H9 (cell line): ENCODE measurements around the gene ACOXL. TPM values are rescaled to one million over a fixed set of nuclear protein-coding genes. Genes with fewer than 3 reads are reported as not detected.

ENCODE experiments used
- DNase-seq: peaks from one replicate; pipeline ENCODE4 v3.0.0-alpha.2; 2017
- H2AFZ ChIP-seq: one replicate; pipeline ENCODE4 v1.6.1; 2013; ENCODE audit warnings: mild to moderate bottlenecking, low read length, control low read depth, moderate library complexity
- H2AK5ac ChIP-seq: 2 replicates; pipeline ENCODE4 v1.6.1; 2013; ENCODE audit warnings: low read length, control low read depth, mixed read lengths; ENCODE audit not compliant: insufficient read length
- H2BK120ac ChIP-seq: one replicate; pipeline ENCODE4 v1.6.1; 2013; ENCODE audit warnings: low read depth, mild to moderate bottlenecking, low read length, control low read depth, inconsistent platforms; ENCODE audit not compliant: poor library complexity, severe bottlenecking
- H2BK12ac ChIP-seq: 2 replicates; pipeline ENCODE4 v1.6.1; 2013; ENCODE audit warnings: low read length, control low read depth, mixed read lengths, low read depth; ENCODE audit not compliant: insufficient read length
- H2BK15ac ChIP-seq: 2 replicates; pipeline ENCODE4 v1.6.1; 2013; ENCODE audit warnings: low read depth, low read length, control low read depth
- H2BK20ac ChIP-seq: one replicate; pipeline ENCODE4 v1.6.1; 2013; ENCODE audit warnings: low read depth, mild to moderate bottlenecking, low read length, control low read depth, inconsistent platforms; ENCODE audit not compliant: poor library complexity, severe bottlenecking
- H2BK5ac ChIP-seq: 2 replicates; pipeline ENCODE4 v1.6.1; 2013; ENCODE audit warnings: low read length, control low read depth, mixed read lengths; ENCODE audit not compliant: insufficient read length
- H3K14ac ChIP-seq: 2 replicates; pipeline ENCODE4 v1.6.1; 2013; ENCODE audit warnings: low read length, control low read depth; ENCODE audit not compliant: insufficient read depth
- H3K18ac ChIP-seq: 2 replicates; pipeline ENCODE4 v1.6.1; 2013; ENCODE audit warnings: low read depth, mild to moderate bottlenecking, mixed read lengths, low read length, control low read depth; ENCODE audit not compliant: insufficient read length
- H3K23ac ChIP-seq: 2 replicates; pipeline ENCODE4 v1.6.1; 2013; ENCODE audit warnings: low read length, control low read depth, mixed read lengths, low read depth; ENCODE audit not compliant: insufficient read length
- H3K23me2 ChIP-seq: 2 replicates; pipeline ENCODE4 v1.6.1; 2013; ENCODE audit warnings: low read depth, mild to moderate bottlenecking, mixed read lengths, low read length, control low read depth; ENCODE audit not compliant: insufficient read length, poor library complexity, severe bottlenecking
- H3K27ac ChIP-seq: 2 replicates; pipeline ENCODE4 v1.5.1; 2013; ENCODE audit warnings: low read length, control low read depth, mixed read lengths, low read depth; ENCODE audit not compliant: insufficient read length
- H3K27me3 ChIP-seq: 2 replicates; pipeline ENCODE4 v1.6.1; 2013; ENCODE audit warnings: low read length, control low read depth, inconsistent platforms; ENCODE audit not compliant: insufficient read depth
- H3K4ac ChIP-seq: 2 replicates; pipeline ENCODE4 v1.6.1; 2013; ENCODE audit warnings: low read depth, mild to moderate bottlenecking, control low read depth, inconsistent platforms, low read length, moderate library complexity
- H3K4me1 ChIP-seq: 2 replicates; pipeline ENCODE4 v1.6.1; 2013; ENCODE audit warnings: low read length, control low read depth, inconsistent platforms; ENCODE audit not compliant: insufficient read depth
- H3K4me2 ChIP-seq: 2 replicates; pipeline ENCODE4 v1.6.1; 2013; ENCODE audit warnings: low read length, control low read depth, mixed read lengths; ENCODE audit not compliant: insufficient read length, insufficient read depth
- H3K56ac ChIP-seq: 2 replicates; pipeline ENCODE4 v1.6.1; 2013; ENCODE audit warnings: low read depth, mild to moderate bottlenecking, mixed read lengths, low read length, control low read depth; ENCODE audit not compliant: insufficient read length
- H3K79me1 ChIP-seq: 2 replicates; pipeline ENCODE4 v1.6.1; 2013; ENCODE audit warnings: low read depth, mild to moderate bottlenecking, moderate library complexity, low read length, control low read depth, inconsistent platforms; ENCODE audit not compliant: insufficient read depth, poor library complexity, severe bottlenecking
- H3K79me2 ChIP-seq: 2 replicates; pipeline ENCODE4 v1.6.1; 2013; ENCODE audit warnings: low read length, control low read depth, inconsistent platforms; ENCODE audit not compliant: insufficient read depth
- H3K9ac ChIP-seq: 2 replicates; pipeline ENCODE4 v1.6.1; 2013; ENCODE audit warnings: low read length, control low read depth, mixed read lengths; ENCODE audit not compliant: insufficient read length; ENCODE audit errors: extremely low read depth
- H3K9me3 ChIP-seq: one replicate; pipeline ENCODE4 v1.6.1; 2013; ENCODE audit warnings: low read depth, low read length, inconsistent platforms; ENCODE audit not compliant: control insufficient read depth
- H3T11ph ChIP-seq: one replicate; pipeline ENCODE4 v1.6.1; 2013; ENCODE audit warnings: mild to moderate bottlenecking, low read length, control low read depth, inconsistent platforms
- H4K20me1 ChIP-seq: one replicate; pipeline ENCODE4 v1.6.1; 2013; ENCODE audit not compliant: control insufficient read depth, insufficient read length, insufficient read depth
- H4K5ac ChIP-seq: 2 replicates; pipeline ENCODE4 v1.6.1; 2013; ENCODE audit warnings: low read depth, mild to moderate bottlenecking, mixed read lengths, low read length, control low read depth; ENCODE audit not compliant: insufficient read length
- H4K8ac ChIP-seq: replicated peaks from 2 replicates; pipeline ENCODE4 v1.6.1; 2013; ENCODE audit warnings: low read length, control low read depth, mixed read lengths, low read depth; ENCODE audit not compliant: insufficient read length
- H4K91ac ChIP-seq: 2 replicates; pipeline ENCODE4 v1.6.1; 2013; ENCODE audit warnings: low read depth, mild to moderate bottlenecking, moderate library complexity, mixed read lengths, low read length, control low read depth; ENCODE audit not compliant: insufficient read length
- H3K27ac Mint-ChIP-seq, 3 experiments: 2 replicates in 2 of 3; 3 replicates in 1 of 3; pipeline ENCODE4 v1.8.0; 2020 to 2021; ENCODE audit warnings: mixed read lengths in 3 of 3, mild to moderate bottlenecking in 1 of 3, moderate library complexity in 1 of 3
- H3K27me3 Mint-ChIP-seq: 2 replicates; pipeline ENCODE4 v1.8.0; 2021; ENCODE audit warnings: low read depth, mild to moderate bottlenecking, moderate library complexity, mixed read lengths
- H3K36me3 Mint-ChIP-seq, 3 experiments: 2 replicates in 2 of 3; 3 replicates in 1 of 3; pipeline ENCODE4 v1.8.0; 2020 to 2021; ENCODE audit warnings: low read depth in 3 of 3, mixed read lengths in 3 of 3; ENCODE audit not compliant: insufficient read depth in 1 of 3
- H3K4me1 Mint-ChIP-seq, 2 experiments: 2 replicates each; pipeline ENCODE4 v1.8.0; 2020; ENCODE audit warnings: mixed read lengths in 2 of 2
- H3K4me3 Mint-ChIP-seq, 2 experiments: 2 replicates in 1 of 2; 3 replicates in 1 of 2; pipeline ENCODE4 v1.8.0; 2020 to 2021; ENCODE audit warnings: mild to moderate bottlenecking in 2 of 2, mixed read lengths in 2 of 2, moderate library complexity in 1 of 2
- H3K9me3 Mint-ChIP-seq, 2 experiments: 2 replicates in 1 of 2; 3 replicates in 1 of 2; pipeline ENCODE4 v1.8.0; 2020; ENCODE audit warnings: mild to moderate bottlenecking in 2 of 2, mixed read lengths in 2 of 2, moderate library complexity in 1 of 2
- CTCF ChIP-seq: fragments of 200-600 bp; sonication (generic); conservative IDR thresholded peaks from 3 replicates; pipeline ENCODE4 v1.8.0; 2021; ENCODE audit warnings: antibody characterized with exemption, mild to moderate bottlenecking
- WGBS: extraction: QIAGEN DNeasy Blood & Tissue Kit; methylation state at CpG from one replicate; pipeline ENCODE4 v1.1.7; 2013; ENCODE audit warnings: missing lambda C conversion rate, low lambda C conversion rate, mixed read lengths; ENCODE audit not compliant: insufficient read length; ENCODE audit errors: extremely low coverage; 5-methylcytosine and 5-hydroxymethylcytosine counted together
- total RNA-seq: library from RNA; stranded (reverse); gene quantifications from 2 replicates; pipeline ENCODE4 v1.2.1, GENCODE V29; 2021

Gene ACOXL
- total RNA-seq, 1 experiment from 2014 or later: 37.6 TPM

- Histone ChIP-seq H4K8ac (no peak overlapping the region), H3K79me1 (no peaks in the 10 kb centered on the region), H4K91ac (no peak overlapping the region), H3K23me2 (no peaks in the 10 kb centered on the region), H2BK20ac (no peak overlapping the region), H2AK5ac (no peak overlapping the region), H3K9ac (no peak overlapping the region), H3K4me2 (no peak overlapping the region), H3K23ac (no peak overlapping the region), H3K18ac (no peak overlapping the region), H3K56ac (no peak overlapping the region), H2BK120ac (no peak overlapping the region), H3K9me3 (no peaks in the 10 kb centered on the region), H3T11ph (no peak overlapping the region), H3K14ac (no peak overlapping the region), H4K20me1 (no peaks in the 10 kb centered on the region), H4K5ac (no peak overlapping the region), H3K27me3 (no peaks in the 10 kb centered on the region), H2BK15ac (no peak overlapping the region), H2BK12ac (no peak overlapping the region), H2AFZ (no peak overlapping the region), H3K4ac (no peak overlapping the region), H3K4me1 (peaks cover 13% of the 10 kb centered on the region; the same call in 1 of the 2 replicates), H3K27ac (no peak overlapping the region), H3K79me2 (no peaks in the 10 kb centered on the region), H2BK5ac (no peak overlapping the region)
- Mint-ChIP-seq H3K9me3 (peaks cover 0 to 3% of the 10 kb centered on the region in 2 experiments; a peak in 1 of 5 replicates), H3K36me3 (peaks cover 6 to 42% (median 31%) of the 10 kb centered on the region in 3 experiments; a peak in 6 of 7 replicates), H3K27ac (no peak overlapping the region), H3K27me3 (no peaks in the 10 kb centered on the region), H3K4me1 (peaks cover 38 to 42% of the 10 kb centered on the region in 2 experiments), H3K4me3 (no peak overlapping the region)
- TF ChIP-seq CTCF: no peak
- no CpG with 5 or more reads among the region's 3 CpGs for WGBS
- no peak for DNase-seq
Observed at GRCh38 chr2:110842048-110842447, 109.7 kb downstream of the ACOXL start.
